Transverse colon (tissue), 4 donors: ENCODE results near the gene IQCF6. TPM values are rescaled to one million over a fixed set of nuclear protein-coding genes. Genes with fewer than 3 reads are reported as not detected.
"Not testable (repeated sequence)": the region's sequence is repeated elsewhere in the genome, so short reads cannot be mapped to it uniquely, and the experiment has no call there.

ENCODE experiments used
- DNase-seq: peaks from one replicate; pipeline ENCODE4 v3.0.0-alpha.2; 2019
- H3K27ac ChIP-seq, 4 donors: fragments of 200-600 bp; sonication (generic); 2 replicates each; pipeline ENCODE4 v1.5.1; 2016 to 2018; ENCODE audit warnings: inconsistent platforms in 4 of 4
- H3K27me3 ChIP-seq: fragments of 200-600 bp; sonication (generic); 2 replicates; pipeline ENCODE4 v1.5.1; 2017; ENCODE audit warnings: inconsistent platforms
- H3K36me3 ChIP-seq, 4 donors: fragments of 200-600 bp; sonication (generic); 2 replicates each; pipeline ENCODE4 v1.5.1; 2017 to 2019; ENCODE audit warnings: inconsistent platforms in 4 of 4
- H3K4me1 ChIP-seq, 4 donors: fragments of 200-600 bp; sonication (generic); 2 replicates each; pipeline ENCODE4 v1.5.1; 2017 to 2020; ENCODE audit warnings: inconsistent platforms in 4 of 4
- H3K4me3 ChIP-seq, 4 donors: fragments of 200-600 bp; sonication (generic); 1 replicate in 1 of 4; 2 replicates in 3 of 4; pipeline versions ENCODE4 v1.5.1 to v1.6.1; 2017 to 2019; ENCODE audit warnings: inconsistent platforms in 4 of 4
- H3K9me3 ChIP-seq, 2 donors: fragments of 200-600 bp; sonication (generic); 2 replicates each; pipeline ENCODE4 v1.5.1; 2017 to 2019; ENCODE audit warnings: inconsistent platforms in 2 of 2
- EP300 ChIP-seq: sonication (generic); formaldehyde crosslinking; IDR thresholded peaks from one replicate; pipeline ENCODE4 v1.6.1; 2017; ENCODE audit warnings: antibody characterized with exemption, low read depth
- POLR2A ChIP-seq: fragments of 450-650 bp; IDR thresholded peaks from one replicate; pipeline ENCODE4 v1.6.1; 2016; ENCODE audit warnings: antibody characterized with exemption, mild to moderate bottlenecking, moderate library complexity
- POLR2AphosphoS5 ChIP-seq, 3 donors: sonication (generic); formaldehyde crosslinking; IDR thresholded peaks; one replicate each; pipeline ENCODE4 v1.6.1; 2016; ENCODE audit warnings: antibody characterized with exemption in 3 of 3
- WGBS, 2 donors: methylation state at CpG; one replicate each; pipeline ENCODE4 v1.1.5; 2018; ENCODE audit warnings: low coverage in 1 of 2; 5-methylcytosine and 5-hydroxymethylcytosine counted together
- in situ Hi-C, 4 donors: fragments of 200-750 bp; cut with MboI; loops; one replicate each; pipeline versions ENCODE4 v1.15.0 to v1.15.1; 2017; ENCODE audit warnings: low sequenced_read_pairs in 3 of 4, low pct_ligation_motif_present in 1 of 4, low pct_unique_long_range_greater_than_20kb in 1 of 4
- intact Hi-C: fragments of 100-400 bp; cut with DNase I; formaldehyde crosslinking; loops from one replicate; pipeline ENCODE4 v1.15.1; 2023; ENCODE audit warnings: low total_unique reads
- total RNA-seq, 4 donors: library from RNA; depleted of rRNA; stranded (reverse); fragments of >200 nt; gene quantifications; one replicate each; pipeline ENCODE4 v1.1.0, GENCODE V29; 2016
- TF ChIP-seq, protein P1 (sequence below), 5 experiments: fragments of 200-600 bp in 3 of 5; fragments of 450-650 bp in 2 of 5; sonication (generic) in 3 of 5; IDR thresholded peaks; 1 replicate in 2 of 5; 2 replicates in 3 of 5; pipeline ENCODE4 v1.5.1; 2016 to 2017; ENCODE audit warnings: antibody characterized with exemption in 5 of 5, inconsistent platforms in 3 of 5, mild to moderate bottlenecking in 2 of 5, moderate library complexity in 1 of 5

Gene IQCF6
- total RNA-seq, 4 donors from 2014 or later = not detected

DNA sequence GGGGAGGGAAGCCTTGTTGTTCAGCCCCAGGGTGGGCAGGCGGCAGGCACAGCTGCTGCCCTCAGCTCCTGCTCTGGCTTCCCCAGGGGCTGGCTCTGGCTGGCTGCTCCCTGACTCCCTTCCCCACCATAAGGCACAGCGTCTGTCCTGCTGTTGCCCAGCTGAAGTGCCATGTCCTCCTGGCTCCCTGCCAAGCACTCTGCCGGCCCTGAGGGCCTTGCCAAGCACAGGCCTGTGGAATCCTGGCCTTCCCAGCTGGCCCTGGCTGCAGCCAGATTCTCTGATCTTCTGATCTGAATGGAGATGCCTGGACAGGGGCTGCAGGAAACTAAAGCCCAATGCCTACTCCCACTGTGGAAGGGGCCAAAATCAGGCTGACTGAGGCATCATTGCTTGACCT, 1.1 kb downstream of the IQCF6 start:
- TF ChIP-seq POLR2AphosphoS5 (IDR thresholded peaks at IDR 0.05) = no peak
- TF ChIP-seq, protein P1, sequence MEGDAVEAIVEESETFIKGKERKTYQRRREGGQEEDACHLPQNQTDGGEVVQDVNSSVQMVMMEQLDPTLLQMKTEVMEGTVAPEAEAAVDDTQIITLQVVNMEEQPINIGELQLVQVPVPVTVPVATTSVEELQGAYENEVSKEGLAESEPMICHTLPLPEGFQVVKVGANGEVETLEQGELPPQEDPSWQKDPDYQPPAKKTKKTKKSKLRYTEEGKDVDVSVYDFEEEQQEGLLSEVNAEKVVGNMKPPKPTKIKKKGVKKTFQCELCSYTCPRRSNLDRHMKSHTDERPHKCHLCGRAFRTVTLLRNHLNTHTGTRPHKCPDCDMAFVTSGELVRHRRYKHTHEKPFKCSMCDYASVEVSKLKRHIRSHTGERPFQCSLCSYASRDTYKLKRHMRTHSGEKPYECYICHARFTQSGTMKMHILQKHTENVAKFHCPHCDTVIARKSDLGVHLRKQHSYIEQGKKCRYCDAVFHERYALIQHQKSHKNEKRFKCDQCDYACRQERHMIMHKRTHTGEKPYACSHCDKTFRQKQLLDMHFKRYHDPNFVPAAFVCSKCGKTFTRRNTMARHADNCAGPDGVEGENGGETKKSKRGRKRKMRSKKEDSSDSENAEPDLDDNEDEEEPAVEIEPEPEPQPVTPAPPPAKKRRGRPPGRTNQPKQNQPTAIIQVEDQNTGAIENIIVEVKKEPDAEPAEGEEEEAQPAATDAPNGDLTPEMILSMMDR (IDR thresholded peaks at IDR 0.05) = no peak
- TF ChIP-seq EP300 = no peak
- TF ChIP-seq POLR2A = no peak
- H3K4me1 ChIP-seq = no peaks in the 10 kb centered on the region
- intact Hi-C loops (no loop called here), in situ Hi-C loops (loop anchor here in 1 of 4 donors (25.0 kb wide), 1 partner anchor 266 kb away; the partner anchor contains the start of gene DCAF1)
- no peak overlapping the region for H3K27ac ChIP-seq
- 41% methylated on average over 3 of the region's 3 CpGs; no CpG with 5 or more reads in 1 of the 2 donors for WGBS, 2 donors
- peaks cover 22% of the 10 kb centered on the region for H3K27me3 ChIP-seq
- no peak for DNase-seq
- no peaks in the 10 kb centered on the region for H3K9me3 ChIP-seq
- no peaks in the 10 kb centered on the region for H3K36me3 ChIP-seq
- H3K4me3 ChIP-seq = no peak overlapping the region

DNA sequence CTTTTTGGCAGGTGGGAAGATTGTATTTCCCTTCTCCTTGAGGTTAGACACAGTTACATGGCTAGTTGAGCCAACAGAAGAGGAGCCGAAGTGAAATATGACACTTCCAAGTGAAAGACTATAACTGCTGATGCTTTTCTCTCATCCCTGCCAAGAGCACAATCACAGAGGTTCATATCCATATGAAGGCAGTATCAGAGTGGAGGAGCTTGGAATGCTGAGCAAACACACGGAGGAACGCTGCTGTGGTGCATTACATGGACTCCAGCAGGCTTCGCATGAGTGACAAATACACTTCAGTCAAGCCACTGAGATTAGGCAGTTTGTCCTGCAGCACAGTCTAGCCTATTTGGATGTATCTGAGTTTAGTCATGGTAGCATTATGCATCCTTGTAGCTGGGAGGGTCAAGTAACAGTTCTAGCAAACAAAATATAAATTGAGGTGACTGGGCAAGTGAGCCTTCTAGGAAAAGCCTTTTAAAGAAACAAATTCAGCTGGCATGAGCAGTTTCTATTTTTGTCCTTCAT, 5.4 kb downstream of the IQCF6 start:
- intact Hi-C loops (no loop called here), in situ Hi-C loops (no loop called here)
- Histone ChIP-seq H3K36me3 (no peaks in the 10 kb centered on the region), H3K27me3 (peaks cover 39% of the 10 kb centered on the region), H3K4me3 (no peak overlapping the region), H3K9me3 (no peaks in the 10 kb centered on the region), H3K27ac (no peak overlapping the region), H3K4me1 (no peaks in the 10 kb centered on the region)
- TF ChIP-seq, protein P1 (IDR thresholded peaks at IDR 0.05) = no peak
- no peak for TF ChIP-seq POLR2AphosphoS5 (IDR thresholded peaks at IDR 0.05)
- TF ChIP-seq EP300 = no peak
- no peak for TF ChIP-seq POLR2A
- 32 to 45% methylated on average over 4 of the region's 4 CpGs for WGBS, 2 donors
- DNase-seq = no peak

DNA sequence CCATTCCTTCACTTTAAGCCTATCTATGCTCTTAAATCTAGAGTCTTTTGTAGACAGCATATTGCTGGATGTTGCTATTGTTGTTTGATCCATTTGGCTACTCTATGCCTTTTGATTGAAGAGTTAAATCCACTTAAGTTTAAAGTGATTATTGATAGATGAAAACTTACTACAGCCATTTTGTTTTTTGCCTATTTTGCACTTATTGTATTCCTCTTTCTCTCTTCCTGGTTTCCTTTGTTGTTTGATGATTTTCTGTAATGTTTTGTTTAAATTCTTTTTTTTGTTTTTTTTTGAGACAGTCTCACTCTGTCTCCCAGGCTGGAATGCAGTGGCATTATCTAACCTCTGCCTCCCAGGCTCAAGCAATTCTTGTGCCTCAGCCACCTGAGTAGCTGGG, 19.8 kb downstream of the IQCF6 start:
- Histone ChIP-seq H3K27ac (no peak overlapping the region), H3K4me3 (no peak overlapping the region), H3K9me3 (peaks cover 0 to 28% of the 10 kb centered on the region in 2 donors), H3K4me1 (no peaks in the 10 kb centered on the region), H3K27me3 (peaks cover 8% of the 10 kb centered on the region), H3K36me3 (no peaks in the 10 kb centered on the region)
- no peak for TF ChIP-seq POLR2AphosphoS5 (IDR thresholded peaks at IDR 0.05)
- no peak for TF ChIP-seq EP300
- TF ChIP-seq POLR2A = no peak
- TF ChIP-seq, protein P1 (IDR thresholded peaks at IDR 0.05) = no peak
- no peak for DNase-seq
- in situ Hi-C loops (no loop called here), intact Hi-C loops (no loop called here)

DNA sequence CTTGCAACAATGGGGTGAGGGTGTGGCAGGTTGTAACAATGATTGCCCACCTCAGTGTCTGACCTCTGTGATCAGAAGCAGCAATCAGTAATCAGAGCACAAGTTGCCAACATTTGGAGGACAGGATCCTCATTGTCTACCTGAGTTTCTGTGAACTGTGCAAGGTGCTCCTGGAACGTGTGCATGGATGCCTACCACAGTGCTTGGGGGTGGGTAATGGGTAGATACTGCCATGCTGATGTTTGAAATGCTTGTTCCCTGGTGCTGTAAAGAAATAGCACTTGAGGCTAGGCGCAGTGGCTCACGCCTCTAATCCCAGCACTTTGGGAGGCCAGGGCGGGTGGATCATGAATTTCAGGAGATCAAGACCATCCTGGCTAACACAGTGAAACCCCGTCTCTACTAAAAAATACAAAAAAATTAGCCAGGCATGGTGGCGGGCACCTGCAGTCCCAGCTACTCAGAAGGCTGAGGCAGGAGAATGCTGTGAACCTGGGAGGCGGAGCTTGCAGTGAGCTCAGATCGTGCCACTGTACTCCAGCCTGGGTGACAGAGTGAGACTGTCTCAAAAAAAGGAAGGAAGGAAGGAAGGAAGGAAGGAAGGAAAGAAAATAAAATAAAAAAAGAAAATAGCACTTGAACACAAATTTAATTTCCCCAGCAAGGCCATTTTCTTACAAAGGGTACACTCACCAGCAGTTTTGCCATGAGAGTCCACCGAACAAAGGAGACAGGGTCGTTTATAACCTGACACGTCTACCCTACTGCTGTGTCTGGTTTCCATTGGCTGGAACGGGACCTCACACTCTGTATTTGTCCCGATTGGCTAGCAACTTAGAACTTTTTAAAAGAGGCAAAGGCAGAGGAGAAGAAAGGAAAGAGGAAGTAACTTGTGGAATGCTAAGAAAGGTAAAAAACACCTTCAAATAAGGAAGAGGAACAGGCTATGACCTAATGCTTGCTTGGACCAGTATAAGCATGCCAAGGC, 25.0 kb downstream of the IQCF6 start:
- H3K4me1 ChIP-seq, H3K36me3 ChIP-seq, intact Hi-C loops, H3K9me3 ChIP-seq, in situ Hi-C loops, DNase-seq, H3K27me3 ChIP-seq, H3K27ac ChIP-seq, H3K4me3 ChIP-seq: not testable (repeated sequence)
- 63 to 69% methylated on average over 4 to 13 of the region's 13 CpGs for WGBS, 2 donors
